Stimulated activated CD8-positive, alpha-beta memory T cell treated with anti-CD3 and anti-CD28 coated beads, Interleukin-15, amount 100 ng/mL, for 1 hour (primary cell): Measurements from ENCODE around the gene RRP1B.
A peak's percentile ranks its signal among the peaks of the same experiment; 100 is the strongest.
"Not testable (repeated sequence)": the region's sequence is repeated elsewhere in the genome, so short reads cannot be mapped to it uniquely, and the experiment has no call there.

ENCODE experiments used
- DNase-seq: peaks from one replicate; pipeline ENCODE4 v3.0.0-alpha.2; 2020; ENCODE audit warnings: low read depth

RRP1B gene

GRCh38 chr21:43643193-43643592 lies 16.2 kb upstream of the RRP1B start:
- DNase-seq, result no peak

DNA sequence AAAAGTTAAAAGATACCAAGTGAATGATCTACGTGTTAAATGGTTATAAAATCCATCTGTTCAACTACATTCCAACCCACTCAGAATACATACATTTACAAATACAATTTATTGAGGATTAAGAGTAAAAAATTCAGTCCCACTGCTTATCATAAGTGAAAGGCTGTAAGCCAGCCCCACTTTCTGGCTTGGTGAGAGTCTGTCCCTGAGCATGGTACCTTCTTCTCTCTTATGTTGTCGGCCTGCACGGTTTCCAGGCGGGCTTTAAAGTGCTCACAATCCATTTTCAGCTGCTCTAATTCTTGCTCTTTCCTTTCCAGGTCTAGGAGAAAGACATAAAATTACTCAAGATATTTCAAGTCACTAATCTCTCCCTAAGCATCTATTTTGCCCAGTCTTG lies 15.3 kb upstream of the RRP1B start:
- no peak for DNase-seq

DNA sequence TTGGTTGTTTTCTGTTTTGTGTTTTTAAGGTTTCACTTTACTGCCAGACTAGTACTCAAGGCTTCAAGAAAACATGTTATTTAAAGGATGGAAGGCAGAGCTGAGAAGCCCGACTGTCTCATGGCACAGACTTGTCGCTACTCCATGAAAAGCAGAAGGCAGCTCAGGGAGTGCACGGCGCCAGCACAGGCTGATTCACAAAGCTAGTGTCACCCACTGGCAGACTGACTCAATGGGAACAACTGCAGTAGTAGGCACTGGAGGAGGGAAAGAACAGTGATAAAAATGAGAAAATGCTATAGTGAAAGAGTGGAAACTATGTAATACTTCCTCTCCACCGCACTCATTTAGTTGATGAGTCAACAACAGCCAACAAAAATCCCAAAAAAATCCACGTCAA lies 14.8 kb upstream of the RRP1B start:
- no peak for DNase-seq

- no peak for DNase-seq
These were observed 14.0 kb upstream of the RRP1B start for GRCh38 chr21:43645136-43645891.

GRCh38 chr21:43645976-43646375 lies 13.4 kb upstream of the RRP1B start:
- no peak for DNase-seq

- DNase-seq, result peak; percentile 79
These were observed 12.7 kb upstream of the RRP1B start for GRCh38 chr21:43646550-43647260.

DNA sequence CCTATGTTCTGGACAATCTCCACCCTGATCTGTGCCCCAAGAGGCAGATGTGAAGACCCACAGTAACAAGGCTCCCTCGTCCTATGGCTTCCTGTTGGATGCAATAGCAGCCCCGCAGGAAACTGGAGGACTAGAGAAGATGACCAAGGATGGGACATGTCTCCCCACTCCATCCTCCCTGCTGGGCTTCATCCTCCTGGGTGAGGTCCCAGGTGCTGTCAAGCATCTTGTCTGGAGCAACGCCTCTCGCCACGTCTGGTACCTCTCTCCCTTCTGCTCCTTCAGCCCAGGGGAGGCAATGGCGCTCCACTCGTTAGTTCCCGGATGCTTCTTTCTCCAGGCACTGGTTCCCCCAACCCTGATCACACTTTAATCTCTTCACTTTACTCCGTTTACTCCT lies 11.2 kb upstream of the RRP1B start:
- DNase-seq, result no peak

GRCh38 chr21:43651926-43652325 lies 7.4 kb upstream of the RRP1B start:
- not testable (repeated sequence) for DNase-seq

DNA sequence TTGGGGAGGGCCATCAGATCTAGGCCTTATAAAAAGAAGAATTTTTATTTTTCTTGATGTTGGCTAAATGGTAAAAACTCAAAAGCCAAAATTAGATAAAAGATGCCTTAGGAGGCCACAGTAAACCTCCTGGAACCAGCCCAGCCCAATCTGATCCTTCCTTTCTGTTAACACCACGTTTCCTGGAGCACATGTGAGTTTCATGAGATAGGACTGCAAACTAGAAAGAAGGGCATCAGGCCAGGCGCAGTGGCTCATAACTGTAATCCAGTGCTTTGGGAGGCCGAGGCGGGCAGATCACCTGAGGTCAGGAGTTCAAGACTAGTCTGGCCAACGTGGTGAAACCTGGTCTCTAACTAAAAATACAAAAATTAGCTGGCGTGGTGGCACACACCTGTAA lies 6.7 kb upstream of the RRP1B start:
- DNase-seq, result no peak

- no peak for DNase-seq
These were observed 5.7 kb upstream of the RRP1B start for GRCh38 chr21:43653626-43654025.

DNA sequence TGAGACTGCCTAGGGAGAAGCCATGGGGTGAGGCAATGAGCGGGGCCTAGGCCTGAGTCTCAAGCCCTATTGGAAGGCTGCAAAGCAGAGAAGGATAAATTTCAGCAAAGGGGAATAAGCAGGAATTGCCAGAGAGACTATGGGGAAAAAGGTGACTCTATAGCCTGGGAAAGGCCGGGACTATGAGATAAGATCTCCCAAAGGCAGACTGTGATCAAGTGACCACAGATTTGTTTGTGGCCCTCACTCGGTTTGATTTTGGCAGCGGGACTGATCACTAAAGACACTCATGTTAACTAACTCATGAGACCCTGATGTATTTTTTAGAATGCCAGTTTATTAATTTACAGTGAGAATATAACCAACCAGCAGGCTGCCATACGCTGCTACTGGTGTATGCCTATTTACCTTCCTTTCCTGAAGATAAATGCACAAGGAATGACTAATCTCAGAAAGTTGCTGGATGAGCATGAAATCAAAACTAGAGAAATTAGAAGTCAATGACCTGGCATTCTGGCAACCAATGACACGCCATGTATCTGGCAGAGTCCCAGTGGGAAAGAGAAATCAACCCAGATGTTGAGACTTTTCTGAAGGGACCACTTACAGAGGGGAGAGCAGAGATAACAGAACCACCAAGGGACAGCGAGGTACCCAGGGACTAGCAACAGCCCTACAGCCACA lies 4.4 kb upstream of the RRP1B start:
- DNase-seq, result no peak

DNA sequence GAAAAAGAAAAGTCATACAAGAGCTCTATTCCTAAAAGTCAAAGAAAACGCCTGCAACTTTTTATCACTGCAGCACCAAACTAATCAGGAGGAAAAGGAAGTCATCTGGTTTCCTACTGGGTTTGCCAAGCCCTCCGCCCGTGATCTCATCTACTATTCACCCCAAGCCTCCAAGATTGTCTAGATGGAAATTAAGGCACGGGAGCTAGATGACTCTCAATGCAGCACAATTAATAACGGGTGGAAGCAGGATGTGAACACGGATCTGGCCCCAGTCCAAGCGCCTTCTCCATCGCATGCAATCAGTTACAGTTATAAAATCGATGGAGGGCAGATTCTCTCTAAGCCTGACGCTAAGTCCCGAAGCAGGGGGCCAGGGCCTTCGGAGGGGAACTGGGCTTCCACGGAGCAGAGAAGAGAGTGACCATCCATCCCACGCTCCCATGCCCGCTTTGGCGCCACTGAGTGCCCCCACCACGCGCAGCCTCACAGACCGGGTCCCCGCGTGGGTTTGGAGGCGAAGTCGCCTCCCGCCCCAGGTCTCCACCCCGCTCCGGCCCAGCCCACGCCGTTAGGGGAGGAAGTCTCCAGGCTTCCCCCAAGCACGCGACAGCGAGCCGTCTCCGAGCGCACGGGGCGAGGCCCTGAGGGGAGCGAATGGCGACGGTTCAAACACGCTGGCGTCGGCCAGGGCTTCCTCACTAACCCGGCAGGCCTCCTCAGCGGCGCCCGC lies 1.8 kb upstream of the RRP1B start:
- DNase-seq, result no peak

GRCh38 chr21:43658088-43658741 lies 1.1 kb upstream of the RRP1B start:
- DNase-seq, result no peak

- DNase-seq, result no peak
These were observed 608 bp upstream of the RRP1B start for GRCh38 chr21:43658769-43659135.

GRCh38 chr21:43662286-43662685 lies 2.9 kb downstream of the RRP1B start:
- no peak for DNase-seq

DNA sequence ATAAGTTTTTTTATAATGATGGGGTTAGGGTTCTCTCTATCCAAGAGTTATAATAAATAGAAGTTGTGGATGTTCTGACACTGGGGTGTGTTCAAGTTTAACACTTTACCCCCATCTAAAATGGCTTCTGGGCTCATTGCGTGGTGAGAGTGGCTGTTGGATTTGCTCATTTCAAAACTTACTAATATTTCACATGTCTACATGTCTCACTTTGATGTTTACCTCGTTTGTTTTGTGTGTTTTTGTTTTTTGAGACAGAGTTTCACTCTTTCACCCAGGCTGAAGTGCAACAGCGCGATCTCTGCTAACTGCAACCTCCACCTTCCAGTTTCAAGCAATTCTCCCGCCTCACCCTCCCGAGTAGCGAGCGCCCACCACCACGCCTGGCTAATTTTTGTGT lies 3.7 kb downstream of the RRP1B start:
- no peak for DNase-seq

GRCh38 chr21:43664358-43664757 lies 5.0 kb downstream of the RRP1B start:
- no peak for DNase-seq

GRCh38 chr21:43665879-43666278 lies 6.5 kb downstream of the RRP1B start:
- no peak for DNase-seq

DNA sequence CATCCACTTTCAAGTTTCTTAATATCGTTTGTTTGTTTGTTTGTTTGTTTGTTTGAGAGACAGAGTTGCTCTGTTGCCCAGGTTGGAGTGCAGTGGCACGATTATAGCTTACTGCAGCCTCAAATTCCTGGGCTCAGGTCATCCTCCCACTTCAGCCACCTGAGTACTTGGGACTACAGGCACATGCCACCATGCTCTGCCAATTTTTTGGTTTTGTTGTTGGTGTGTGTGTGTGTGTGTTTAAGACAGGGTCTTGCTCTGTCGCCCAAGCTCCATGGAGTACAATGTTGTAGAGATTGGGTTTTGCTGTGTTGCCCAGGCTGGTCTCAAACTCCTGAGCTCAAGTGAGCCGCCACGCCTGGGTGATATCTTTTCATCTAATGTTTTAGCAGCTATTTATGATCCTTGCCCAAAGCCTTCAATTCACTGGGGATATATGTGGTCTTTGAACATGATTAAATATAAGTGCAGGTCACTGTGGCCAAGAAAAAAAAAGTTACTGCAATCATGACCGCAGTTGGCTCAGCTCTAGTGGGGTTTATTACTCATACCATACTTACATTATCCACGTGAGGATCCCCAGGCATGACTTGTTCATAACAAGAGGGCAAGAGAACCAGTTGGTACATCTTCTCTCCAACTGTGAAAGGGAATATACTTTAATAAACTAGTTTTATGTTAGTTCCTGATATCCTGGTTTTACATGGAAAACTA lies 8.0 kb downstream of the RRP1B start:
- DNase-seq, result no peak

- DNase-seq, result no peak
These were observed 10.7 kb downstream of the RRP1B start for GRCh38 chr21:43669828-43670605.

GRCh38 chr21:43675871-43676270 lies 16.5 kb downstream of the RRP1B start:
- DNase-seq, result no peak
